HL-60 (cell line): Measurements from ENCODE around the gene CCT4.
"Not testable (repeated sequence)": the region's sequence is repeated elsewhere in the genome, so short reads cannot be mapped to it uniquely, and the experiment has no call there.

Experiments
- DNase-seq, 2 experiments: peaks; one replicate each; pipeline ENCODE4 v3.0.0-alpha.2; 2010 to 2020; ENCODE audit warnings: low read depth in 1 of 2, low spot score in 1 of 2
- H3K27ac ChIP-seq: fragments of 250-450 bp; sonication (Bioruptor Pico); replicated peaks from 2 replicates; pipeline ENCODE4 v1.5.1; 2020; ENCODE audit warnings: mild to moderate bottlenecking, moderate library complexity
- H3K27me3 ChIP-seq: fragments of 250-450 bp; sonication (Bioruptor Pico); 2 replicates; pipeline ENCODE4 v1.5.1; 2021; ENCODE audit warnings: mild to moderate bottlenecking, moderate library complexity; ENCODE audit not compliant: insufficient read depth, poor library complexity, severe bottlenecking
- H3K4me3 ChIP-seq: replicated peaks from 2 replicates; pipeline ENCODE4 v1.5.1; 2011; ENCODE audit warnings: mild to moderate bottlenecking, control low read depth, low read length; ENCODE audit not compliant: insufficient read depth
- GABPA ChIP-seq: IDR thresholded peaks from 2 replicates; pipeline ENCODE4 v1.6.1; 2012; ENCODE audit warnings: low read depth
- POLR2AphosphoS5 ChIP-seq: IDR thresholded peaks from 2 replicates; pipeline ENCODE4 v1.6.1; 2012; ENCODE audit warnings: low read depth
- SPI1 ChIP-seq: IDR thresholded peaks from 2 replicates; pipeline ENCODE4 v1.6.1; 2012; ENCODE audit warnings: low read depth, mild to moderate bottlenecking, borderline replicate concordance
- TF ChIP-seq, protein P1 (sequence below): IDR thresholded peaks from 2 replicates; pipeline ENCODE4 v1.6.1; 2012; ENCODE audit warnings: low read depth; ENCODE audit not compliant: insufficient replicate concordance
- TF ChIP-seq, protein P2 (sequence below): IDR thresholded peaks from one replicate; pipeline ENCODE4 v1.5.1; 2011; ENCODE audit warnings: low read length, control low read depth, inconsistent platforms; ENCODE audit not compliant: insufficient read depth

Gene CCT4

DNA sequence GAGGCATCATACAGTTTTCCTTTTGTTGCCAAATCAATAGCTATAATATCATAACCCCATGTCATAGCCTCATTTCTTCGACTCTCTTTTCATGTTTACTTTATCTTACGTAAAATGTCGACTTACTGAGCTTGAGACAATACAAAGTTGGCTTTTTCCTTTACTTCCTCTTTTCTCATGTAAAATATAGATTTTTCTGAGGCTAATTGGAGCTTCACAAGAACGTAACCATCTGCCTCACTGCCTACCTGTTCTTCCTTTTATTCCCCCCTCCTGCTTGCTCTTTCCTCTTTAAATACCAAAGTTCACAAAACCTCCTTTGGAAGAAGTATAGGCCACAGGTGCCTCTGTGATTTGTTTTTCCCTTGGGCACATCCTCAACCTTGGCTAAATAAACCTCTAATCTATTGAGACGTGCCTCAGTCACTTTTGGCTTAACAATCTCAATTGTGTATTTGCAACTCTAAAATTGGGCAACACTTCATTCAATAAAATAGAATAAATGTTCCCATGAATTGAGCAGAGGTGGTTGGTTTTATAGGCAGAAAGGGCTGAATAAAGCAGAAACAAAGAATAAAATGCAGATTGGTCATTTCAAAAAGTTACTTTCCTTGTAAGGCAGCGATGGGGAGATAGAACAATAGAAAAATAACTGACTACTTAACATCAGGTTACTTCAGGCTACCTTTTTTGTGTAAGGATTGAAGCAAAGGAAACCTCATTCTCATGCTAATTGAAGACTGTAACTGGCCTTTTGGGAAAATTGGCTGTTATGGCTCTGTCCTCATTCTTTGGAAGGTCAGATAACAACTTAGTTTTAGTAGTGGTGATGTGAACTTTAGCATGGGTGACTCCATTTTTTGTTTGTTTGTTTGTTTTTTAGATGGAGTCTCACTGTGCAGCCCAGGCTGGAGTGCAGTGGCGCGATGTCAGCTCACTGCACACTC lies 38.3 kb upstream of the CCT4 start:
- Histone ChIP-seq H3K27me3 (no peaks in the 10 kb centered on the region), H3K4me3 (no peak overlapping the region), H3K27ac (no peak overlapping the region)
- TF ChIP-seq, protein P1, sequence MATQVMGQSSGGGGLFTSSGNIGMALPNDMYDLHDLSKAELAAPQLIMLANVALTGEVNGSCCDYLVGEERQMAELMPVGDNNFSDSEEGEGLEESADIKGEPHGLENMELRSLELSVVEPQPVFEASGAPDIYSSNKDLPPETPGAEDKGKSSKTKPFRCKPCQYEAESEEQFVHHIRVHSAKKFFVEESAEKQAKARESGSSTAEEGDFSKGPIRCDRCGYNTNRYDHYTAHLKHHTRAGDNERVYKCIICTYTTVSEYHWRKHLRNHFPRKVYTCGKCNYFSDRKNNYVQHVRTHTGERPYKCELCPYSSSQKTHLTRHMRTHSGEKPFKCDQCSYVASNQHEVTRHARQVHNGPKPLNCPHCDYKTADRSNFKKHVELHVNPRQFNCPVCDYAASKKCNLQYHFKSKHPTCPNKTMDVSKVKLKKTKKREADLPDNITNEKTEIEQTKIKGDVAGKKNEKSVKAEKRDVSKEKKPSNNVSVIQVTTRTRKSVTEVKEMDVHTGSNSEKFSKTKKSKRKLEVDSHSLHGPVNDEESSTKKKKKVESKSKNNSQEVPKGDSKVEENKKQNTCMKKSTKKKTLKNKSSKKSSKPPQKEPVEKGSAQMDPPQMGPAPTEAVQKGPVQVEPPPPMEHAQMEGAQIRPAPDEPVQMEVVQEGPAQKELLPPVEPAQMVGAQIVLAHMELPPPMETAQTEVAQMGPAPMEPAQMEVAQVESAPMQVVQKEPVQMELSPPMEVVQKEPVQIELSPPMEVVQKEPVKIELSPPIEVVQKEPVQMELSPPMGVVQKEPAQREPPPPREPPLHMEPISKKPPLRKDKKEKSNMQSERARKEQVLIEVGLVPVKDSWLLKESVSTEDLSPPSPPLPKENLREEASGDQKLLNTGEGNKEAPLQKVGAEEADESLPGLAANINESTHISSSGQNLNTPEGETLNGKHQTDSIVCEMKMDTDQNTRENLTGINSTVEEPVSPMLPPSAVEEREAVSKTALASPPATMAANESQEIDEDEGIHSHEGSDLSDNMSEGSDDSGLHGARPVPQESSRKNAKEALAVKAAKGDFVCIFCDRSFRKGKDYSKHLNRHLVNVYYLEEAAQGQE, result no peak
- TF ChIP-seq POLR2AphosphoS5 (no peak), SPI1 (no peak), GABPA (no peak)
- TF ChIP-seq, protein P2, sequence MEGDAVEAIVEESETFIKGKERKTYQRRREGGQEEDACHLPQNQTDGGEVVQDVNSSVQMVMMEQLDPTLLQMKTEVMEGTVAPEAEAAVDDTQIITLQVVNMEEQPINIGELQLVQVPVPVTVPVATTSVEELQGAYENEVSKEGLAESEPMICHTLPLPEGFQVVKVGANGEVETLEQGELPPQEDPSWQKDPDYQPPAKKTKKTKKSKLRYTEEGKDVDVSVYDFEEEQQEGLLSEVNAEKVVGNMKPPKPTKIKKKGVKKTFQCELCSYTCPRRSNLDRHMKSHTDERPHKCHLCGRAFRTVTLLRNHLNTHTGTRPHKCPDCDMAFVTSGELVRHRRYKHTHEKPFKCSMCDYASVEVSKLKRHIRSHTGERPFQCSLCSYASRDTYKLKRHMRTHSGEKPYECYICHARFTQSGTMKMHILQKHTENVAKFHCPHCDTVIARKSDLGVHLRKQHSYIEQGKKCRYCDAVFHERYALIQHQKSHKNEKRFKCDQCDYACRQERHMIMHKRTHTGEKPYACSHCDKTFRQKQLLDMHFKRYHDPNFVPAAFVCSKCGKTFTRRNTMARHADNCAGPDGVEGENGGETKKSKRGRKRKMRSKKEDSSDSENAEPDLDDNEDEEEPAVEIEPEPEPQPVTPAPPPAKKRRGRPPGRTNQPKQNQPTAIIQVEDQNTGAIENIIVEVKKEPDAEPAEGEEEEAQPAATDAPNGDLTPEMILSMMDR, result no peak
- DNase-seq, result no peak

DNA sequence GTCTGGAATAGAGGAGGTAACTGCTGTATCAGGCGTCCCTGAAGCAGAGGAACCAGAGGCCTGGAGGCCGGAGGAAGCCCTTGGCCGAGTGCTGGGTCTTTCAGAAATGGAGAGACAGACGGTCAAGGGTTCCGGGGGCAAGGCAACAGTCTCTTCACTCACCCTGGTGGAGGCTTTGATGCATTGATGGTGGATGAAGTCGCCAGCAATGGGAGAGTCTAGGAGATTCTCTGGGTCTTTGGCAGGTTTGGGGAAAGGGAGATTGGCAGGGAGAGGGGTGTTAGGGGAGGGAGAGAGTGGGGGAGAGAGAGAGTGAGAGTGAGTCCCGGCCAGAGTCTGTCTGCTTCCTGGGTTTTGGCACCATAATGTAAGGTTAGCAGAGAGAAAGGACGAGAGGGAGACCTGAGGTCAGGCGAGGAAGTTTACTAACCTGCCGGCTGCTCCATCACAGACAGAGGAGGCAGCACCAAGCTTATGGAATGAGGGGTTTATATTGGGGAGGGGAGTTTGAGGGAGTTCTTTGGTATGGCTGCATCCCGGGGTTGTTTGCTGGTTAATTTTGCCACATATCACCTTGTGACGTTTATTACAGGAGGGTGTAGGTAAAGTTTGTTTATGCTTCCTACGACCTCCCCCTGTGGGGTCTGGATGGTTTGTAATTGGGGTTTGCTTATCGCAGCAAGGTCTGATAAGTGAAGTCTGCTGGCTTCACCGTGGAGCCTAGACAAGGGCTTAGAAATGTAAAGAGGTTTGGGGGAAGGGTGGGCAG lies 36.6 kb upstream of the CCT4 start:
- no peak for DNase-seq
- Histone ChIP-seq H3K27ac (no peak overlapping the region), H3K27me3 (no peaks in the 10 kb centered on the region), H3K4me3 (no peak overlapping the region)
- TF ChIP-seq SPI1, result no peak
- TF ChIP-seq, protein P1, result no peak
- TF ChIP-seq GABPA, result no peak

DNA sequence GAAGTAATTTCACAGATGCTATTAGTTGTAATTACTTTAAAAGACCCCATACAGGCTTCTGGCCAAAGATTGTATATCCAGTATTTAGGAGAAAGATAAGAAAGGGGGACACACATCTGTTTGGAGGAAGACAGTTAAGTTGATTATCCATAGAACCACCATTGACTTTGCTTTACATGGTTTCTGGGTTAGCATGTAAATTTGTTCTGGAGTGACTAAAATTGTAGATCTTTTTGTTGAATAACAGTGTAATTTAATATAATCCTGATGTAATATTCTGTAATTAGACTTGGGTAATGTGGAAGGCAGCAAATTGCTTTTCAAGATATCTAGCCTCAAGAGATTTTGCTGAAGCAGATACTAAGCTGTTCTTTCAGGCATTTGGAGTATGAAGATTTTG lies 34.3 kb upstream of the CCT4 start:
- Histone ChIP-seq H3K4me3 (no peak overlapping the region), H3K27ac (no peak overlapping the region), H3K27me3 (no peaks in the 10 kb centered on the region)
- no peak for DNase-seq
- TF ChIP-seq SPI1 (no peak), POLR2AphosphoS5 (no peak)

DNA sequence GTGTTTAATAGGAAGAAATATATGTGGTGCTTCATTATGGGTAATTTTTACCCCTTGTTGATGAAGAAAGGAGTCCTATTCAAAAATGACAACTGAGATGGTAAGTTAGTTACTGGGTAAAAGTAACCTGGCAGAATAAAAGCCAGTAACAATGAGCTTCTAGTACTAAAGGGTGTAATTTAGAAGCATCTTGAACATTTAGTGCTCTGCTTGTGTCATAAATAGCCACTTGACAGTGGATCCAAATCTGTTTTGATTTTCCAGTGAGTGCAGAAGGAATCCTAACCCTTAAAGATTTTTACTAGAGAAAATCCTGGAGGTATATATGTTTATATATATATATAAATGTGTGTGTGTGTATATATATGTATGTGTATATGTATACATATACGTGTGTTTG lies 32.1 kb upstream of the CCT4 start:
- TF ChIP-seq, protein P1, result no peak
- TF ChIP-seq GABPA, result no peak
- TF ChIP-seq, protein P2, result no peak
- TF ChIP-seq SPI1, result no peak
- no peak for TF ChIP-seq POLR2AphosphoS5
- DNase-seq, result no peak
- Histone ChIP-seq H3K27ac (no peak overlapping the region), H3K27me3 (no peaks in the 10 kb centered on the region), H3K4me3 (no peak overlapping the region)

DNA sequence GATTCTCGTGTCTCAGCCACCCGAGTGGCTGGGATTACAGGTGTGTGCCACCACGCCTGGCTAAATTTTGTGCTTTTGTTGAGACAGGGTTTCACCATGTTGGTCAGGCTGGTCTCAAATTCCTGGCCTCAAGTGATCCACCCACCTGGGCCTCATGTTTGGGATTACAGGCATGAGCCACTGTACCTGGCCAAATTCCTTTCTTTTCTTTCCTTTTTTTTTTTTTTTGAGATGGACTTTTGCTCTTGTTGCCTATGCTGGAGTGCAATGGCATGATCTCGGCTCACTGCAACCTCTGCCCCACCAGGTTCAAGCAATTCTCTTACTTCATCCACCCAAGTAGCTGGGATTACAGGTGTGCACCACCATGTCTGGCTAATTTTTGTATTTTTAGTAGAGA lies 26.3 kb upstream of the CCT4 start:
- not testable (repeated sequence) for DNase-seq, H3K27me3 ChIP-seq, H3K4me3 ChIP-seq, H3K27ac ChIP-seq
